DMS53 (cell line): Measurements from ENCODE around the gene ZRANB1.
A peak's percentile ranks its signal among the peaks of the same experiment; 100 is the strongest.

Experiments
- DNase-seq: peaks from one replicate; lab custom pipeline; 2025; lab: John Stamatoyannopoulos, UW

ZRANB1 gene

DNA sequence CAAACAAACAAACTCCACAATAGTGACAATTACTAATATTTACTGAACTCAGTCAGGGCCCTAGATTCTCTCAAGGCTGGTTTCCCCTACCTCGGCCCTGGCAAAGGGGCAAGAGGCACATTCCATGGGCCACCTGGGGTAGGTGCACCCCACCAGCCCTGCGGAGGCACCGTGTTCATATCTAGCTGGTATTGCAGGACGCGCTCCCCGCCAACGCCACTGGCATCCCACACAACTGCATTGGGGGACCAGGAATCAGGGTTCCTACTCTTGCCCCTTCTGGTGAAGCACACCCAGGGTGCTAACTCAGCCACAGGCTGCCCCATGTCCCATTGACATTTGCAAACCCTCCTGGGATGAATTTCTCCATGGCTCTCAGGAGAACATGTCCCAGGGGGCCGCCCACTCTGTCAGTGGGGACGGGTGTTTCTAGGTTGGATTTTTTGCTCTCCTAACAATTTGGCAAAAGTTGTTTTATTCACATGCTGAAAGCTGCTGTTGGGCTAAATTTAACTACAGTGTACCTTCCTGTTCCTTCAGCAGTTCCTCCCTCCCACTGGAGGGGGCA lies 76.7 kb downstream of the ZRANB1 start:
- no peak for DNase-seq

- no peak for DNase-seq
Measured at GRCh38 chr10:125020386-125020785, 78.5 kb downstream of the ZRANB1 start.

DNA sequence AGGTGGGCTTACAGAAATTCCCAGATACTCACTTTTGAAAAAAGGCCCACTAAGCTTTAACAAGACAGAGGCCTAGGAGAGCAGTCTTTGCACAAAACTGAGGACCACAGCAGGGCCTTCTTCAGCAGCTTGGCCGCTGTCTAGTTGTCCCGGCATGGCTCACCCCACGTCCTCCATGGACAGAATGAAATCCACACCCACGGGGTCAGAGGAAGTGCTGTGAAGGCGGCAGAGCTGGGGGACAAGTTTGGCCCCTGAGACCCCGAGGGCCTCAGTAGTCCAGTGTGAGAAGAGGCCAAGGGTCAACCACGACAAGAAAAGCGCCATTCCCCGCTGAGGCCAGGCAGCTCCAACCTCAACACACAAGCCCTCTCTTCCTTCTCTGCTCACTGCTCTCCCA lies 78.9 kb downstream of the ZRANB1 start:
- DNase-seq, result no peak

DNA sequence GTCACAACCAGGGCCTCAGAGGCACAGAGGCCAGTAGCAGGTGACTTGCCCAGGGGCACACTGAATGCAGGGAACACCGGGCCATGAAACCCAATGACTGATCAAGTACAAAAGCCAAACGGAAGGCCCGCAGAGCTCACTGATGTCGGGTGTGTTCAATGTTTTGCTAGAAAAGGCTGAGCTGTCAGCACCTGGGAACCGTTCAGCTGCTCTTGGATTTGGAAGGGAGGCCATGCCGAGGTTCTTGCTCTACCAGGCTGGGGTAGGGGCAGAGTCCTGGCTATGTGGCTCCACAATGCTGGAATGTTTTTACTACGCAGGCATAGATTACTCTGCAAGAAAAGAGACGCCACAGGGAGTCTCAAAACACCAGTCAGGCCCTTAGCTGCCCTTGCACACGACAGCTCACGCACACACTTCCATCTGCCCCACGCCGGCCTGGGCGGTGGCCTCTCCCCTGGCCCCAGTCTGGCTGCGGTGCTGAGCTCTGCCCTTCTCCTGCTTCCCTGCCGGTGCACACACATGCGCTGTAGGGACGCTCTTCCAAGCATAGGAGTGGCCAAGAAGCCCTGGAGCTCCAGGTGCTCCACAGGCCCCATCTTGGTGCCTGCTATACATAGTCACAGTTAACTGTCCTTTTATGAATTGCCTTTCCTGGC lies 79.9 kb downstream of the ZRANB1 start:
- no peak for DNase-seq

DNA sequence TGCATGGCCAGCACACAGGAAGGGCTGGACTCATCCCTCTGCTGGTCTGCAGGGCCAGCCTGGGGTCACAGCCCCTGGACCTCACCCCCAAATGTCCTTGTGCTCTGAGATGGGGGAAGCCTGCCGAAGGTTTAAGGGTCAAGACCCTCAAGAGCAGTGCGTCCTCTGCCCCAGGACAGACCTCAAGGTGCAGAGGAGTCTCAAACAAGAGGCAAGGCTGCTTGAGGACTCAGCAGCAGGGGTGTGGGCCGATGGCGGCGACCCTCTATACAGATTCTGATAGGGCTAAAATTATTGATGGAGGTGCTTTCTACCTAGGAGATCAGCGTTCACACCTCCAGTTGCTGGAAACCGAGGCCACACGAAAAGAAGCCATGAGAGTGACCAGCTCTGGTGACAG lies 80.7 kb downstream of the ZRANB1 start:
- DNase-seq, result no peak

DNA sequence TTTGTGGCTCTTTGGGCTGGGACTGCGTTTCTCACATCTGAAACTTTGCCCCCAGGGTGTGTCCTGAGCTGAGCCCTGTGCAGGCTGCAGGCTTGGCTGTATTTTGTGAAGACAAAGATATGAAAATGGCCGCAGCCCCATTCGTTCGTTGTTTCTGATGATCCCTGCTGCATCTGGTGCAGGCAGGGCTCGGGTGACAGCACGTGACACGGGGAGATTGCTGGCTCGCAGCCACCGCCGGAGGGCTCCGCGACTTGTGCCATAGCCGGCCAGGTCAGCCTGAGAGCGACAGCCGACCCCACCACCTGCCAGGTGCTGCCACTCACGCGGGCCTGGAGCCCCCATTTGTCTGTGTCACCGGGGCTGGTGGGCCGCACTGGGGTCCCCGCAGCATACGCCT lies 81.3 kb downstream of the ZRANB1 start:
- no peak for DNase-seq

GRCh38 chr10:125023862-125024496 lies 82.1 kb downstream of the ZRANB1 start:
- no peak for DNase-seq

DNA sequence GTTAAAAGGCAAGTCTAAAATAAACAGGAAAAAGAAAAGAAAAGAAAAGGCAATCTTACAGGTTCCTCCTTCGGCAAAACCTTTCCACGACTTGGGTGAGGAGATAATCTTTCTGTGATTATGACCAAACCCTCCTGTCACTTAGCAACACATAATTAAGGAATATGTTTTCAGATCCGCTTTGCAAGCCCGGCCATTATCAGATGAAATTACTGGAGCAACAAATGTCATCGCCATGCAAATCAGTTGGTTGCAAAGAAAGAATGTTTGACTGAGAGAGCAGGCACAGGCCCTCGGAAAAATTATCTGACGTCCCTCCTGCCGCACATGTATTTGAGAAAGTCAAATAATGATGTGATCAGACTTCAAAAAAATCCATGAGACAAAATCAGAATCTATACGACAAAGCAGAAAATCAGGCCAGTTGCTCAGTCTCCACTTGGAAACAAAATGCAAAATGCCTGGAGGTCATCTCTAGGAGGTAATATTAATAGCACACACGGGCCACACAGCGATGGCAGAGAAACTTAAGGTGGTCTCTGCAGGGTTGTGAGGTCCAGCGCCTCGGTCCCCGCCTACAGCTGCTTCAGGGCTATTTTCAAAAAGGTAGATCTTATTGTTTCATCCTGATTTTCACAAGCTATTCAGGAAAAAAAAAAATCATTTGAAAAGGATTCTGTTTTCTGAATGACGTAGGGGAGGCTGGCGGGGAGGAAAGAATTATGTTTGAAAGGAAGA lies 82.7 kb downstream of the ZRANB1 start:
- DNase-seq, result no peak

GRCh38 chr10:125025341-125025740 lies 83.4 kb downstream of the ZRANB1 start:
- DNase-seq, result no peak

GRCh38 chr10:125026036-125026931 lies 84.4 kb downstream of the ZRANB1 start:
- no peak for DNase-seq

- no peak for DNase-seq
Measured at GRCh38 chr10:125026974-125027735, 85.2 kb downstream of the ZRANB1 start.

DNA sequence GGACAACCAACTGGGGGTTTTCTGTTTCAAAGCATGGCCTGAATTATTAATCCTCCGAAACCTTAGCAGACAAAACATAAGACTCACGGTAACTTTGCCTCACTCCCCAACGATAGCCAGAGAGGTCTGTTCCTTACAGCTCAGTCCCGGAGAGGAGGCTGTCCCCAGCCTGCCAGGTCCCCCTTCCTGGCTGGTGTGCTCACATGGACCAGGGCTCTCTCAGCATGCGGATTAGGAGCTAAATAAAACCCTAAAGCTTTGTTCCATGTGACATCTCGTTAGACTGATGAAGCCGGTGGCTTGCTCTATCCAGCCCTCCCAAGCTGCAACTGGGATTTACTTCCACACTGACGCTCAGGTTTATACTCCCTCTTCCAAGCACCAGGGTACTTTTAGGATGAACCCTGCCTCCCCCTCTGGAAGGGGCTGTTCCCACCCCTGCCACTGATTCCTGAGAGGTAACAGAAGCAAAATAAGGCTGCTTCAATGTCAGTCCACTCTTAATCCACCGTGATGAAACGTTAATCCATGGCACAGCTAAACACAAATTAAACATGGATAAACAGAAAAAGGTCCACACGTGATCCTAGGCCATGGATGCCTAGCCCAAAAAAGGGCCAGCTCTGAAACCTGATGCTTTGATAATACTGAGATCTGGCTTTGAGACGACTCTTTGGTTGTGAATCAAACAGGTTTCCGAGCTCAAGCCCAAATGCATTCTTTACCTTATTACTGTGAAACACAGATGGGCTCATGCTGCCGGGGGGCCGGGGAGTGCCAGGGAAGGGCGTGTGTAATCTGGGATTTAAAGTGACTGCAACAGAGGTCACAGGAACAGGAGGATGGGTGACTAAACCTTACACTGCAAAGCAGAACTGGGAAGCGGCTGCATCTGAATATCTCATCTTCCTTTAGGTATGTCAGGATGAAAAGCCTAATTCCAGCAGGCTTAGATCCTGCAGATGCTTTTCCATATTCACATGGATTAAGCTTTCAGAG lies 86.2 kb downstream of the ZRANB1 start:
- DNase-seq, result no peak

- DNase-seq, result peak; percentile 35
Measured at GRCh38 chr10:125029584-125030242, 87.8 kb downstream of the ZRANB1 start.

GRCh38 chr10:125030567-125031197 lies 88.8 kb downstream of the ZRANB1 start:
- DNase-seq, result no peak

- DNase-seq, result no peak
Measured at GRCh38 chr10:125032474-125033020, 90.6 kb downstream of the ZRANB1 start.

GRCh38 chr10:125033146-125033924 lies 91.4 kb downstream of the ZRANB1 start:
- no peak for DNase-seq

DNA sequence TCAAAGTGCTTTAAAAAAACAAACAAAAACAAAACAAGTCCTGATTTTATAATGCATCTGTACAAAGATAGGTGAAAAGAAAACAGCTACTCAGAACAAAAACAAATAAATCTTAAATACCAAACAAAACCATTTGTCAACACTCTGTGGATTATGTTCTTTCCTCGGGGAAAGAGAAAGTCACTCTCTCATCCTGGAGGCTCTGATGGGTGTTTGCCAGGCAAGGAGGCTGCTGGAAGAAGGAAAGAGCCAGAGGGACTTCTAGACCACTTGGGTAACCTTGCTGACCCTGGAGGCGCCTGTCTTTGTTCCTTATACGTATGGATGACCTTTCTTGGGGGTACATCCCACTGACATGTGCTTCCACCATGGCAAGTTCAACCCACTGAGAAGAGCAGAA lies 92.8 kb downstream of the ZRANB1 start:
- DNase-seq, result no peak

- DNase-seq, result no peak
Measured at GRCh38 chr10:125035136-125035535, 93.2 kb downstream of the ZRANB1 start.
